ENCODE results near the gene SLC25A21.

The SLC25A21 gene

GRCh38 chr14:36684946-36685345 lies 487.5 kb downstream of the SLC25A21 start:
- no peak for DNase-seq

- no peak for DNase-seq
Observed at GRCh38 chr14:36683083-36683724, 489.2 kb downstream of the SLC25A21 start.

DNA sequence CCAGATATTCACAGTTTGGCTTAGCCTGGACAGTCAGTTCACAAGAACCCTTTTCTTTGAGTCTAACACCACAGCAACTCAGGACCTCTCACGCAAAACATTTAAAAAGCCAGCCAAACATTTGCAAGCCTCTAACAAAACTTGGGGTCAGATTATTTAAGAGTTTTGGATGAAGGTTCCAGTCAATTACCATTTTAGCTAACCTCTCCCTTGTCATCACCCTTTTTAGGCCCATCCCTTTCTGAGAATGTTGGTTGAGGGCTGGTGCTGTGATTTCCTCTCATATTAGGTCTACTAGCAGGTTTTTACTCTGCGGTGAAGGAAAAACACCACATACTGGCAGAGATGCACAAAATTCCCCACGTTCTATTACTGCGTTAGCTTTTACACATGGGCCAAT lies 490.1 kb downstream of the SLC25A21 start:
- DNase-seq, result no peak

- no peak for DNase-seq
Observed at GRCh38 chr14:36676236-36676635, 496.2 kb downstream of the SLC25A21 start.

- no peak for DNase-seq
Observed at GRCh38 chr14:36675581-36675980, 496.8 kb downstream of the SLC25A21 start.

GRCh38 chr14:36674659-36675058 lies 497.7 kb downstream of the SLC25A21 start:
- no peak for DNase-seq

GRCh38 chr14:36672095-36672494 lies 500.3 kb downstream of the SLC25A21 start:
- DNase-seq, result no peak

GRCh38 chr14:36671149-36671548 lies 501.3 kb downstream of the SLC25A21 start:
- no peak for DNase-seq

GRCh38 chr14:36667679-36668078 lies 504.7 kb downstream of the SLC25A21 start:
- no peak for DNase-seq

DNA sequence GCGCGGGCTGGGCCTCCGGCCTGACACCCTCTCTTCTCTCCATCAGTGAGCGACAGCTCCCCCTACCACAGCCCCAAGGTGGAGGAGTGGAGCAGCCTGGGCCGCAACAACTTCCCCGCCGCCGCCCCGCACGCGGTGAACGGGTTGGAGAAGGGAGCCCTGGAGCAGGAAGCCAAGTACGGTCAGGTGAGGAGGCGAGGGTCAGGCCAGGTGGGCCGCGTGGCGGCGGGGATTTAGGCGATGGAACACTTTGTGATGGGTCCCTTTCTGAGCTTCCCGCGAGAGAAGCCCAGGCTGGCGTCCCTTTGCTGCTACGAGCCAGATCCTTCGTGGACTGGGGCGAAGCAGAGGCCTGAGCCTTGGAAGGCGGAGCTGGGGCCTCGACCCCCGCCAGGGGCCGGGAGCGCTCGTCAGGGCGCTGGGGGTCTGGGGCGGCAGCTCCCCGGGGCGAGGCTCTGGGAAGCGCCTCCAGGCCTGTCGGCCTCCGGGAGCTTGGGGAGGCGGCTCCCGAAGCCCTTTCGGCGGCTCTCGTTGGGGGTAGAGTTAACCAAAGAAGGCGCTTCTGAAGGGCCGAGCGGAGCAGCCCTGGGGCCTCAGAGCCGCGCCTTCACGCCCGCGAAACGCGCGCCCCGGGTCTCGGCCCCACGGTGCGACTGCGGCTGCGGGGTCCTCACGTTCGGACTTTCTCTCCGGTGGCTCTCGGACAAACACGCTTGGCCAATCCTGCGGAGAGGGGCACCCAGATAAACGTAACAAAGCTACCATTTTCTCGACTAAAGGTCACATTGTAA lies 505.8 kb downstream of the SLC25A21 start:
- no peak for DNase-seq

DNA sequence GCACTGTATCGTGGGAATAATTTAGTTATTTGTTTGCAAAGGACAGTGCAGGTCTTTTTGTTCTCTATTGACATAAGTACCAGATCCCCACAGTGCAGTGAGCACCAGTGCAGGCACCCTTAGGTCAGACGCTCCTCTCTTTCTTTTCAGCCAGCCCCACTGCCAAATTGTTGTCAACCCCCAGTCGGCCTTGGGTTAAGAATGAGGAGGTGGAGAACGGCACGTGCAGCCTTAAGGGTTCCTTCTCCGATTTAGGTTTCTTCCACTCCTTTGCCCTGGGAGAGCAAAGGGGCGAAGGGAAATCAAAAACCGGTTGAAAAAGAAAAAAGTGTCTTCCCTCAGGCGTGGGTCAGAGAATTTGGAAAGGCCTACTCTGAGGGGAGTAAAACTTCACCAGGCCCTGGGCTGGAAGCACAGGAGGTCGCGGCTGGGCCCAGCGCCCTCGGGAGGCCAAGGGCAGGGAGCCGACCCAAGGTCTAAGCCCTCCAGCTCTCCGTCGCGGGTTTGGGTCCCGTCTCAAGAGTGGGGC lies 506.5 kb downstream of the SLC25A21 start:
- DNase-seq, result no peak

DNA sequence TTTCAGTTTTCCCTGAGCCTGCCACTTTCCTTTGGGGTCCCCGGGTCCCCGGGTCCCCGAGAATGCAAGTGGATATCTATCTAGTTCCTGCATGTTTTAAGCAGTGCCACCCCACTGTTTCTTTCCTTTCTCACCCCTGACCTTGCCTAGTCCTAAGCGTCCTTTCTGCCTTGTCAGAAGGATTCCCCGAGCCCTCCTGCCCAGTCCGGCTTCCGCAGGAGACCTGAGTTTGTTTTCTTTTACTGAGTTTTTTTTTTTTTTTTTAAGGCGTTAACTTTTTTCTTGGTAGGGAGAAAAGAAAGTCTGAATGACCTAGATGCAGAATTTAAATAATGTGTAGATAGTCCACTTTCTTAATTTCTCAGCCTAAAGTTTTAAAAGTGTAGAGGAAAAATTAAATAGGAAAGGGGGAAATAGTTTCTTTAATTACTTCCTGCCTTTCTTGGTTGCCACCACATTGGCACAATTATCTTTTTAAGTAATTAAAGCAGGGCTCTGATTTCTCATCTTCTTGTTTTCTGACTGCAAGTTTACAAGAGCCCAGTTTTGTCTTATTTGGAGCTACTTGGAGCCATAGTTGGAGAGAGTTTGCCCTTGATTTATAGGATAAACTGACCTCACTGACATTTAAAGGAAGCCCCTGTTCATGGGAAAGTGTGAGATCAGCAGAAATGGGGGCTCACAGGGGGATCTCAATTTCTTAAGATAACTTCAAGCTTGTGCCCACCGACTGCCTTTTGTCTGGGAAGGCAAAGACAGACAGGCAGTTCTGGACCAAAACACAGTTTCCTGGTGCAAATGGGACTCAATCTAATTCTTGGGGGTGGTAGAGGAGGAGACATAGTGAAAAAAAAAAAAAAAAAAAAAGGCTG lies 507.8 kb downstream of the SLC25A21 start:
- no peak for DNase-seq

- DNase-seq, result no peak
Observed at GRCh38 chr14:36663404-36664321, 508.7 kb downstream of the SLC25A21 start.

DNA sequence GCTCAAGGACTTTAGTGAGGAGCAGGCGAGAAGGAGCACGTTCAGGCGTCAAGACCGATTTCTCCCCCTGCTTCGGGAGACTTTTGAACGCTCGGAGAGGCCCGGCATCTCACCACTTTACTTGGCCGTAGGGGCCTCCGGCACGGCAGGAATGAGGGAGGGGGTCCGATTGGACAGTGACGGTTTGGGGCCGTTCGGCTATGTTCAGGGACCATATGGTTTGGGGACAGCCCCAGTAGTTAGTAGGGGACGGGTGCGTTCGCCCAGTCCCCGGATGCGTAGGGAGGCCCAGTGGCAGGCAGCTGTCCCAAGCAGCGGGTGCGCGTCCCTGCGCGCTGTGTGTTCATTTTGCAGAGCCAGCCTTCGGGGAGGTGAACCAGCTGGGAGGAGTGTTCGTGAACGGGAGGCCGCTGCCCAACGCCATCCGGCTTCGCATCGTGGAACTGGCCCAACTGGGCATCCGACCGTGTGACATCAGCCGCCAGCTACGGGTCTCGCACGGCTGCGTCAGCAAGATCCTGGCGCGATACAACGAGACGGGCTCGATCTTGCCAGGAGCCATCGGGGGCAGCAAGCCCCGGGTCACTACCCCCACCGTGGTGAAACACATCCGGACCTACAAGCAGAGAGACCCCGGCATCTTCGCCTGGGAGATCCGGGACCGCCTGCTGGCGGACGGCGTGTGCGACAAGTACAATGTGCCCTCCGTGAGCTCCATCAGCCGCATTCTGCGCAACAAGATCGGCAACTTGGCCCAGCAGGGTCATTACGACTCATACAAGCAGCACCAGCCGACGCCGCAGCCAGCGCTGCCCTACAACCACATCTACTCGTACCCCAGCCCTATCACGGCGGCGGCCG lies 509.6 kb downstream of the SLC25A21 start:
- no peak for DNase-seq

- no peak for DNase-seq
Observed at GRCh38 chr14:36662258-36662542, 510.2 kb downstream of the SLC25A21 start.

- DNase-seq, result peak; percentile 80
Observed at GRCh38 chr14:36661506-36662257, 510.7 kb downstream of the SLC25A21 start, which contains the start of gene PAX9. PAX9 (plus strand) TSS chr14:36661860; CDS start chr14:36662090, 230 bp downstream.

DNA sequence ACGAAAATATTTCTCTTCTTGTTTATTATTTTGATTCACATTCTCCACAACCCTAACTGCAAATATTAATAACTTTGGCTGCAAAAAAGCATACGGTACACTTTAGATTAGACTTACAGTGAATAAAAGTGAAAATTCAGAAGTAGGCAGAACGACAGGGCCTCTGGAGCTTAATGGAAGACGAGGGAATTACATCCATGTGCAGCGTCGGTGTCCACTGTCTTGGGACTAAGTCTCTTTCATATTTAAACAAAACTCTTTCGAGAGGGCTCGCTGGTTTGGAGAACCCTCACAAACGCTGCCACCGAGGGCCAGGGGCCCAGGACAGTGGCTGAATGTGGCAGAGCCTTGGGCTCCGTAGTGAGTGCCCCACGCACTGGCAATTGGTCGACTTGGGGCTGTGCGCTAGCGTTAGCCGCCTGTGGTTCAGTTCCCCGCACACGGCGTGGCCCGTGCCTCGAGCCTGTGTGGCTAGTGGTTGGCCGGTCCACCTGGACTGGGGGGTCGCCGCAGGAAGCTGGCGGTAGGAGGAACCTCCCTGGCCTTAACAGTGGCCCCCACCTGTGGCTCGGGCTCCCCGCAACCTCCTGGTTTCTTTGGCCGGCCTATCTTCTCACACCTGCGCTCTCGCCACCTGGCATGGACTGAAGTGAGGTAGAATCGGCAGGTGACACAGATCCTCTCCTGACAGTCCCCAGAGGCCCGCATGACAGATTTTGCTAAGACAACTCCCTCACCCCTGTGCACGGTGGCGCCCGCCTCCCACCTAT lies 511.5 kb downstream of the SLC25A21 start:
- DNase-seq, result no peak

- no peak for DNase-seq
Observed at GRCh38 chr14:36659822-36660735, 512.3 kb downstream of the SLC25A21 start.
